ENCODE measurements around the gene ORC2. TPM values are rescaled to one million over a fixed set of nuclear protein-coding genes. Genes with fewer than 3 reads are reported as not detected.

Gene ORC2
- polyA plus RNA-seq, 1 of the 3 experiments (the other 2 are of a cell fraction), result 3.9 TPM

- ChIA-PET POLR2A (no interaction called here), CTCF (interaction anchor here (1.0 kb wide), 1 partner anchor 30 kb away, joined by 4 read pairs; the partner anchor contains the start of gene ORC2)
- DNase-seq, result no peak
- H4K20me1 ChIP-seq (ENCODE audit: insufficient read depth), result no peaks in the 10 kb centered on the region
- H3K4me2 ChIP-seq, result no peak overlapping the region
- no peaks in the 10 kb centered on the region for H3K27me3 ChIP-seq (ENCODE audit: insufficient read depth)
- no peak overlapping the region for H3K4me3 ChIP-seq (ENCODE audit: low read depth in 2 of 2, low read length in 1 of 2)
- H3K27ac ChIP-seq (ENCODE audit: low read depth in 2 of 2, low read length in 1 of 2), result no peak overlapping the region
- no peak overlapping the region for H2AFZ ChIP-seq (ENCODE audit: low read depth)
- no peaks in the 10 kb centered on the region for H3K4me1 ChIP-seq (ENCODE audit: control insufficient read depth in 1 of 2, insufficient read depth in 2 of 2, low read depth in 1 of 2, low read length in 1 of 2)
- no peak overlapping the region for H3K9ac ChIP-seq
- WGBS (ENCODE audit: low lambda C conversion rate), result 87% methylated on average over 3 of the region's 3 CpGs
- H3K36me3 ChIP-seq (replicated peaks in 1 of 2; ENCODE audit: control insufficient read depth in 1 of 2, insufficient read depth in 2 of 2, low read length in 1 of 2), result peaks cover 11 to 44% of the 10 kb centered on the region in 2 experiments
- H3K9me3 ChIP-seq, result no peaks in the 10 kb centered on the region
- no peak for TF ChIP-seq MAX (IDR thresholded peaks at IDR 0.05; ENCODE audit: low read depth)
- TF ChIP-seq EZH2phosphoT487 (IDR thresholded peaks at IDR 0.05; ENCODE audit: borderline replicate concordance, low read depth), result no peak
- TF ChIP-seq USF2 (IDR thresholded peaks at IDR 0.05; ENCODE audit: borderline replicate concordance, low read depth, low read length), result no peak
- TF ChIP-seq CTCF (IDR thresholded peaks at IDR 0.05), result no peak
- no peak for TF ChIP-seq GABPA (IDR thresholded peaks at IDR 0.05; ENCODE audit: low read depth)
- no peak for TF ChIP-seq SMC3 (IDR thresholded peaks at IDR 0.05; ENCODE audit: low read depth, low read length)
- no peak for TF ChIP-seq TEAD4 (IDR thresholded peaks at IDR 0.05; ENCODE audit: borderline replicate concordance, insufficient read depth)
- TF ChIP-seq JUND (IDR thresholded peaks at IDR 0.05), result no peak
- TF ChIP-seq YY1 (IDR thresholded peaks at IDR 0.05; ENCODE audit: low read depth), result no peak
- no peak for TF ChIP-seq RFX5 (IDR thresholded peaks at IDR 0.05; ENCODE audit: low read length)
- no peak for TF ChIP-seq TCF12 (IDR thresholded peaks at IDR 0.05)
- no peak for TF ChIP-seq PBX3 (IDR thresholded peaks at IDR 0.05)
- TF ChIP-seq EP300 (IDR thresholded peaks at IDR 0.05; ENCODE audit: borderline replicate concordance in 1 of 2, low read depth in 1 of 2, low read length in 1 of 2), result no peak
- TF ChIP-seq POLR2AphosphoS5 (IDR thresholded peaks at IDR 0.05; ENCODE audit: low read depth, low read length), result no peak
- H3K79me2 ChIP-seq (ENCODE audit: insufficient read depth), result no peaks in the 10 kb centered on the region
- peaks cover 9% of the 10 kb centered on the region for H3F3A ChIP-seq (replicated peaks; ENCODE audit: insufficient read depth)
- H3K9me2 ChIP-seq, result no peaks in the 10 kb centered on the region
Observed at GRCh38 chr2:200993097-200993496, 29.6 kb upstream of the ORC2 start.

GRCh38 chr2:200987137-200987536 is 23.7 kb upstream of the ORC2 start:
- Histone ChIP-seq H3K27ac (ENCODE audit: low read depth in 2 of 2, low read length in 1 of 2) (no peak overlapping the region), H3K9me3 (no peaks in the 10 kb centered on the region), H3K4me3 (ENCODE audit: low read depth in 2 of 2, low read length in 1 of 2) (no peak overlapping the region), H3K36me3 (replicated peaks in 1 of 2; ENCODE audit: control insufficient read depth in 1 of 2, insufficient read depth in 2 of 2, low read length in 1 of 2) (peaks cover 19 to 48% of the 10 kb centered on the region in 2 experiments), H3K27me3 (ENCODE audit: insufficient read depth) (no peaks in the 10 kb centered on the region), H3K9ac (no peak overlapping the region), H3K4me2 (no peak overlapping the region), H3K79me2 (ENCODE audit: insufficient read depth) (no peaks in the 10 kb centered on the region), H4K20me1 (ENCODE audit: insufficient read depth) (no peaks in the 10 kb centered on the region), H3F3A (replicated peaks; ENCODE audit: insufficient read depth) (peaks cover 5% of the 10 kb centered on the region), H2AFZ (ENCODE audit: low read depth) (no peak overlapping the region), H3K4me1 (ENCODE audit: control insufficient read depth in 1 of 2, insufficient read depth in 2 of 2, low read depth in 1 of 2, low read length in 1 of 2) (peaks cover 0 to 7% of the 10 kb centered on the region in 2 experiments; a peak in 1 of 4 replicates), H3K9me2 (no peaks in the 10 kb centered on the region)
- CTCF ChIA-PET, result interaction anchor here (1.1 kb wide), 1 partner anchor 12 kb away, joined by 3 read pairs; no protein-coding TSS in a partner anchor
- 96% methylated on average over 7 of the region's 8 CpGs for WGBS (ENCODE audit: low lambda C conversion rate)
- POLR2A ChIA-PET, result no interaction called here
- no peak for TF ChIP-seq NRF1 (IDR thresholded peaks at IDR 0.05; ENCODE audit: low read depth, low read length)
- TF ChIP-seq FOXJ3 (CRISPR knock-in tag; IDR thresholded peaks at IDR 0.05), result no peak
- no peak for TF ChIP-seq POLR2AphosphoS5 (IDR thresholded peaks at IDR 0.05; ENCODE audit: low read depth, low read length)
- TF ChIP-seq EZH2phosphoT487 (IDR thresholded peaks at IDR 0.05; ENCODE audit: borderline replicate concordance, low read depth), result no peak
- no peak for TF ChIP-seq MEF2A (IDR thresholded peaks at IDR 0.05; ENCODE audit: borderline replicate concordance, low read depth)
- TF ChIP-seq JUND (IDR thresholded peaks at IDR 0.05), result no peak
- TF ChIP-seq CTCF (IDR thresholded peaks at IDR 0.05), result no peak
- TF ChIP-seq SMC3 (IDR thresholded peaks at IDR 0.05; ENCODE audit: low read depth, low read length), result no peak
- TF ChIP-seq TAF1 (IDR thresholded peaks at IDR 0.05; ENCODE audit: borderline replicate concordance, low read depth, low read length), result no peak
- TF ChIP-seq TEAD4 (IDR thresholded peaks at IDR 0.05; ENCODE audit: borderline replicate concordance, insufficient read depth), result no peak
- no peak for TF ChIP-seq RXRA (IDR thresholded peaks at IDR 0.05; ENCODE audit: borderline replicate concordance, low read depth)
- no peak for TF ChIP-seq GATA2 (CRISPR knock-in tag; IDR thresholded peaks at IDR 0.05)
- no peak for TF ChIP-seq YY1 (IDR thresholded peaks at IDR 0.05; ENCODE audit: low read depth)
- DNase-seq, result no peak

All from SK-N-SH (cell line).